D721Med (cell line): ENCODE measurements around the gene PDE3B.
"Not testable (repeated sequence)": the region's sequence is repeated elsewhere in the genome, so short reads cannot be mapped to it uniquely, and the experiment has no call there.

Experiments
- DNase-seq: peaks from one replicate; pipeline ENCODE4 v3.0.0; 2011; ENCODE audit warnings: low spot score; ENCODE audit not compliant: insufficient read length
- FAIRE-seq: peaks from 2 replicates; lab custom pipeline; 2011; peaks lifted over from hg19 to GRCh38; lab: Jason Lieb, UNC
- CTCF ChIP-seq: IDR thresholded peaks from 2 replicates; pipeline ENCODE4 v1.5.1; 2012; ENCODE audit warnings: mild to moderate bottlenecking, control low read depth; ENCODE audit not compliant: insufficient read depth; ENCODE audit errors: missing control alignments

Gene PDE3B

GRCh38 chr11:14702760-14703159, 59.2 kb downstream of the PDE3B start:
- FAIRE-seq (no peak), DNase-seq (no peak)
- TF ChIP-seq CTCF, result no peak

GRCh38 chr11:14703731-14704130, 60.1 kb downstream of the PDE3B start:
- TF ChIP-seq CTCF, result no peak
- DNase-seq (no peak), FAIRE-seq (no peak)

- TF ChIP-seq CTCF, result no peak
- DNase-seq (no peak), FAIRE-seq (no peak)
Observed at GRCh38 chr11:14705067-14705466, 61.5 kb downstream of the PDE3B start.

- FAIRE-seq, result no peak
- DNase-seq, result no peak
- no peak for TF ChIP-seq CTCF
Observed at GRCh38 chr11:14713496-14714244, 70.1 kb downstream of the PDE3B start.

- FAIRE-seq, DNase-seq: not testable (repeated sequence)
Observed at GRCh38 chr11:14715669-14716068, 72.1 kb downstream of the PDE3B start.

- TF ChIP-seq CTCF, result no peak
- DNase-seq (no peak), FAIRE-seq (no peak)
Observed at GRCh38 chr11:14722496-14722895, 78.9 kb downstream of the PDE3B start.

- FAIRE-seq (no peak), DNase-seq (no peak)
- no peak for TF ChIP-seq CTCF
Observed at GRCh38 chr11:14725150-14725549, 81.5 kb downstream of the PDE3B start.

- FAIRE-seq, result no peak
- no peak for TF ChIP-seq CTCF
Observed at GRCh38 chr11:14727215-14727614, 83.6 kb downstream of the PDE3B start.

More at GRCh38 chr11:14727215-14727614, 83.6 kb downstream of the PDE3B start:
- no peak for DNase-seq
